Measurements from ENCODE around the gene COQ7.

Gene COQ7

GRCh38 chr16:19113577-19114358, 46.4 kb downstream of the COQ7 start, which contains the start of gene ITPRIPL2:
Gene ITPRIPL2 (plus strand): TSS chr16:19113964. CDS start chr16:19114462, 498 bp downstream.
- DNase-seq = peak; percentile 53

DNA sequence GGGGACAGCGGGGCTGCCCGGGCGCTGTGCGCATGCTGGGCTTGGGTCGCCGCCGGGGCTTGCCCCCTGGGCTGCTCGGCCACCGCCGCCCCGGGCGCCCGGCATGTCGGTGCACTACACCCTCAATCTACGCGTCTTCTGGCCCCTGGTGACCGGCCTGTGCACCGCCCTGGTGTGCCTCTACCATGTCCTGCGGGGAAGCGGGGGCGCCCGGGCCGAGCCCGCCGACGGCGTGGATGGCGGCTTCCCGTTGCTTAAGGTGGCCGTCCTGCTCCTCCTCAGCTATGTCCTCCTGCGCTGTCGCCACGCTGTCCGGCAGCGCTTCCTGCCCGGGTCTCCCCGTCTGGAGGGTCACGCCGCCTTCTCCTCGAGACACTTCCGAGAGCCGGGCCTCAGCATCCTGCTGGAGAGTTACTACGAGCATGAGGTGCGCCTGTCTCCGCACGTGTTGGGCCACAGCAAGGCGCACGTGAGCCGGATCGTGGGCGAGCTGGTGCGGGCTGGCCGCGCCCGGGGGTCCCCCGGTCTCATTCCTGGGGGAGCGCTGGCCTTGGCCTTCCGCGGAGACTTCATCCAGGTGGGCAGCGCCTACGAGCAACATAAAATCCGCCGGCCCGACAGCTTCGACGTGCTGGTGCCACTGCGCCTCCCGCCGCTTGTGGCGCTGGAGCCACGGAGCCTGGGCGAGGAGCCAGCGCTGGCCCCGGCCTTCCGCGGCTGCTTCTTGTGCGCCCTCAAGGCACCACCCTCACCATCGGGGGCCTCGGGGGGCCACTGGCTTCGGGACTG, 47.1 kb downstream of the COQ7 start:
- DNase-seq = peak; percentile 42

GRCh38 chr16:19115148-19116021, 48.0 kb downstream of the COQ7 start:
- no peak for DNase-seq

DNA sequence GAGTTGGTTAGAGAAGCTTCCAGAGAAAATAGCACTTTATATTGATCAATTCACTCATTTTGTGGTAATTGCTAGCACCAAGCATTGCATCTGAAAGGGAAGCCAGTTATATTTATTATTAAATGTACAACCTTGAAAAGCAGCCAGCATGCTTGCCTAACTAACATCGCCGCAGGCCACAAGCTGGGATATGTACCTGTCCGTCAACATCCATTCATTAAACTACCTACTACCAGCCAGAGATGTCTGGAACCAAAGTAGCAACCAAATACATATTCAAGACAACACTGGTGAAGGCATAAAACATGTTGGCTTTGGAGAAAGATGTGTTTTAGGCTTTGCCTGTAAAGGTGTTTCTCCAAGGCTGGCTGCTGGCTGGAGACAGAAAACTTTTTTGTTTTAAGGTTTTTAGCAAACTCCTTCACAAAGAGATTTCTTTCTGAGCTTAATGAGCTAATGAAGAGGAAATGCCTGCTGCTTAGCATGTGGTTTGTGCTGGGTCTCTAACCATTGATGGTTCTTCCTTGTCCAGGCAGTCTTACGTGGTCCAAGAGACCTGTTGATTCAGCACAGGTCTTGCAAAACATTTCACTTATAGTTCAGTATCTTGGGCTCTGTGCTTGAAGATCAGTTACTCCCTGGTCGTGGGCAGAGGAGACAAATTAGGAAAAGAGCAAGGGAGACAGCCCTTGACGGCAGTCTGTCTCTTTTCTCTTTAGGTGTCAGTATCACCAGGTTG, 49.5 kb downstream of the COQ7 start:
- no peak for DNase-seq

DNA sequence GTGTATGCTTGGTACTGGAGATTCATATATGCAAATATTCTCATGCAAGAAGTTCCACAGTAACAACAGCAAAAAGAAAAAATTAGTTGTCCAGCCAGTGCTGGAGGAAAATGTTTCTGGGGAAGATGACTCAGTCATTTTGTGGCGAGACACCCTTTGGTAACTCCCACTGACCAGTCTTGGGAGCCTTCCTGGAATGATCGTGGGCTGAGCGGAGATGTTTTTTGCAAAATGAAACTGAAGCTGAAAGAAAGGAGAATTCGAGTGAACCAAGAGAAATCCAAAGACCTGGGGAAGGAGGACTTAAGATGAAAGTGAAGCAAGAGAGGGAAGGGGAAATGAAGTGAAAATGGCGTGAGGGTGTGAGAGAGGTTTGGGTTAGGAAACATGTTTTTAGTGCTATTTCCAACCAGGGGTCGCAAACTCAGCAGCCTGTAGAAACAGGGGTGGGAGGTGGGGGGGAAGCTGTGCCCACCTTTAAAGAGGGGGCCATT, 51.6 kb downstream of the COQ7 start:
- DNase-seq = peak; percentile 69

DNA sequence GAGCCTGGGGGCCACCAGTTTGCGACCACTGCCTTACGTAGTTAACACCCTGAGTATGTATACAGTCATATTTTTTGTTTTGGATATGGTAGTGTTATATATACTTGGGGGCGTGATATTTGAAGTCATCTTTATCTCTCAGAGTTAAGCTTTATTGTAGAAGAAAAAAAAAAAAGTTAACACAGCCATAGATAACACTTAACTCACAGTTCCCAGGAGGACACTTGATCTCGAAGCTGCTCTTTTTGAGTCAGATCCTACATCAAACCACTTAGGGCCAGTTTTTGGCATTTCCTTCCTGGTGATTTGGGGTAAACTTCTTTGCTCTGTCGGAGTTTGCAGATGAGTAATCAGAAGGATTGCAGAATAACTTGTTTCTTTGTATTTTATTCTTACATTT, 52.1 kb downstream of the COQ7 start:
- no peak for DNase-seq

- DNase-seq = no peak
These were observed 56.2 kb downstream of the COQ7 start for GRCh38 chr16:19123535-19124178.

- no peak for DNase-seq
These were observed 58.9 kb downstream of the COQ7 start for GRCh38 chr16:19126300-19126699.

- DNase-seq = no peak
These were observed 59.8 kb downstream of the COQ7 start for GRCh38 chr16:19127205-19127604.

DNA sequence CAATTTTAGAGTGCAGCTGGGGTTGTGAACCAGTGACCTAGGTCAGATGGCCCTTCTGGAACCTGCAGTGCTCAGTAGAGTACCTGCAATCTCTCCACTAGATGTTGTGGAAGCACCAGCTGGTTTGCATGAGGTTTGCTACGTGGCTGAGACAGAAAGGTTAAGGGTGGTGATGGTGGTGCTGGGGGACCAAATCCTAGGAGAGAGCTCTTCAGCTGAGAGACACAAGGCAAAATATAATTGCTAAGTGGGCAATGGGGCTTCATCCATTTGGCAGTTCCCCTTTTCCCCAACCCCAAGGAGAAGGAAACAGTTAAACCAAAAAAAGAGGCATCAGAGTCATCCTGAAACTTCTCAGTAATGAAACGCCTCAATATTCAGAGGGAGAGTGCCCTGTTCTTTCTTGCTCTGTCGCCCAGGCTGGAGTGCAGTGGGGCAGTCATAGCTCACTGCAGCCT, 60.3 kb downstream of the COQ7 start:
- DNase-seq = no peak

- DNase-seq = no peak
These were observed 61.2 kb downstream of the COQ7 start for GRCh38 chr16:19128454-19129200.
